Stimulated activated CD4-positive, alpha-beta T cell treated with anti-CD3 and anti-CD28 coated beads, Interleukin-12 subunit alpha, Interleukin-12 subunit beta, amount 100 ng/mL, for 24 hours (primary cell): ENCODE results near the gene PARVB.
"Not testable (repeated sequence)": the region's sequence is repeated elsewhere in the genome, so short reads cannot be mapped to it uniquely, and the experiment has no call there.

ENCODE experiments used
- DNase-seq, 2 experiments: peaks; one replicate each; pipeline ENCODE4 v3.0.0-alpha.2; 2020; ENCODE audit warnings: low read depth in 2 of 2

PARVB gene

GRCh38 chr22:44056649-44057048, 32.5 kb downstream of the PARVB start:
- not testable (repeated sequence) for DNase-seq

GRCh38 chr22:44057401-44057987, 33.4 kb downstream of the PARVB start:
- DNase-seq, result no peak

- DNase-seq, result no peak
These were observed 39.6 kb downstream of the PARVB start for GRCh38 chr22:44063462-44064371.

GRCh38 chr22:44067033-44067432, 42.9 kb downstream of the PARVB start:
- no peak for DNase-seq

- no peak for DNase-seq
These were observed 43.8 kb downstream of the PARVB start for GRCh38 chr22:44067901-44068300.

- no peak for DNase-seq
These were observed 44.5 kb downstream of the PARVB start for GRCh38 chr22:44068422-44069191.

DNA sequence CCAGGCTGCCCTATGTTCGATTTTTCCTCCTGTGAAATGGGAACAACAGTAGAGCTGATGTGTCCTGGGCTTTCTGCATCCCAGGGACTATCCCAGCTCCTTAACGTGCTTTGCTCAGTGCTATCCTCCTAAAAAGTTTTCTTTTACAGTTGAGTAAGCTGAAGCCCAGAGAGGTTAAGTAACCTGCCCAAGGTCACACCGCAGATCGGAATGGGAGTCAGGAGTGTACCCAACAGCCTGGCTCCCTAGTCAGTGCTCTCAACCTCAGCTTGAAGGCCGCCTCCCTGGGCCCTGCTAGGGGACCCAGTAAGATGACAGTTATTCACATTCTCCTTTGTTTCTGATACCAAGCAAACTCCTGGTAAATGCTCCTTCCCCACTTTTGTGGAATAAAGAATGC, 45.9 kb downstream of the PARVB start:
- DNase-seq, result no peak

DNA sequence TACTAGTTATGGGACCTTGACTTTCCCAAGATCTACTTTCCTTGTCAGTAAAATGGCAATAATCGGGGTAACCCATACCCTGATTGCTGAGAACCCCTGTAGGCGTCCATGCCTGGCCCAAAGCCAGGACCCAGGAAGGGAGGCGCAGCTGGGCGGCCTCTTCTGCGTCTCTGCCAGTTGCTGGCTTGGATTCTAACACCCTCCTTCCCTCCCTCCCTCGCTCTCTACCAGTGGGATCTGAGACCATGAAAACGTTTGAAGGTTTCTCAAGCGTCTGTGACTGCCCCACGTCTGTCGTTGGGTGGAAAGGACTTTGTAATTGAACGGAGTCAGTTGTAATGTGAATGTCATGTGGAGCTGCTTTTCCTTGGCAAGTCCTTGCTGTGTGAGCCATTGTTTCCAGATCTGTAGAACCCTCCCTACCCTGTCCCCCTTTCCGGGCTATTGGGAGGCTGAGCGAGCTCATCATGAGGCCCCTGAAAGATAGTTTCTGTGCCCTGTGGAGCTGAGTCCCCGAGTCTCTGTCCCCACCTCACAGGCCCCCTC, 47.8 kb downstream of the PARVB start:
- DNase-seq, result no peak

GRCh38 chr22:44074337-44074984, 50.4 kb downstream of the PARVB start:
- no peak for DNase-seq

- DNase-seq, result no peak
These were observed 50.9 kb downstream of the PARVB start for GRCh38 chr22:44075022-44075421.

GRCh38 chr22:44075670-44076069, 51.6 kb downstream of the PARVB start:
- DNase-seq, result no peak

GRCh38 chr22:44076825-44077224, 52.7 kb downstream of the PARVB start:
- no peak for DNase-seq

DNA sequence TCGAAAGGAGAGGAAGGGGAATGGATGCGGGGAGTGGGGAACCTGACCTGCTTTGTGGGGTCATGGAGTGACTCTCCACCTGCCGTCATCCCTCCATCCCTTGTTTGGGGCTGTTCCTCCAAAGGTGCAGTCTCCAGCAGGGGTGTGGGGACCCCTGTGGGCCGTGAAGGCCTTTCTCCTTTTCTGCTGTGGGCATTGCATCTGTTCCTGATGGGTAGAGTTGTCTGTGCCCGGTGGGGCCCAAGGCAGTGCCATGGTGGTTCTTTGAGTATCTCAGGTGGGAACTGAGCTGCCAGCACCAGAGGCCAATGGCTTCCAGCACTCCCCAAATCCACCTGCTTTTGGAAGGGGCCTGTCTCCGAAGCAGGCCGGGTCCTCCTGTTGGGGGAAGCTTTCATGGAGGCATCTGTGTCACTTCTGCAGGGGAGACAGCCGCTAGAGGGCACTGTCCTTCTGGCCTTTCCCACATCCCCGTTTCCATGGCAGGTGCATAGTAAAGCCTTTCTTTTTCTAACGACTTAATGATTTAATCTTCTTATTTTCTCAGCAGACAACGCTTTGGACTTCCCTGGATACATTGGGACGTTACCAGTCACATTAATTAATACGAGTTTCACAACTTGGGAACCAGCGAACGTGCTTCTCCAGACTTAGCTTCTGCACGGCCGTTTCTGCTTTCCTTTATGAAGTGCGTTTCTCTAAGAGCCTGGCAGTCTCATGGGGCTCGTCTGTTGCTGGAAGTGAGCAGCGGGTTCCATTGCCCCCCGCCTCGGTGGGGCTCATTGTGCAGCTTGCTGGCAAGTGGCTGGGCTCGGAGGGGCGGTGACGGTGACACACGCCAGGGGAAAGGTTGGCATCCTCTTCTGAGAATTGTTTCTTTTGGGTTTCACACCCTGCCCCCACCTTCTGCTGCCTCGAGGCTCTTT, 57.1 kb downstream of the PARVB start:
- peak; percentile 50 to 65 for DNase-seq

- no peak for DNase-seq
These were observed 58.7 kb downstream of the PARVB start for GRCh38 chr22:44082801-44083200.

DNA sequence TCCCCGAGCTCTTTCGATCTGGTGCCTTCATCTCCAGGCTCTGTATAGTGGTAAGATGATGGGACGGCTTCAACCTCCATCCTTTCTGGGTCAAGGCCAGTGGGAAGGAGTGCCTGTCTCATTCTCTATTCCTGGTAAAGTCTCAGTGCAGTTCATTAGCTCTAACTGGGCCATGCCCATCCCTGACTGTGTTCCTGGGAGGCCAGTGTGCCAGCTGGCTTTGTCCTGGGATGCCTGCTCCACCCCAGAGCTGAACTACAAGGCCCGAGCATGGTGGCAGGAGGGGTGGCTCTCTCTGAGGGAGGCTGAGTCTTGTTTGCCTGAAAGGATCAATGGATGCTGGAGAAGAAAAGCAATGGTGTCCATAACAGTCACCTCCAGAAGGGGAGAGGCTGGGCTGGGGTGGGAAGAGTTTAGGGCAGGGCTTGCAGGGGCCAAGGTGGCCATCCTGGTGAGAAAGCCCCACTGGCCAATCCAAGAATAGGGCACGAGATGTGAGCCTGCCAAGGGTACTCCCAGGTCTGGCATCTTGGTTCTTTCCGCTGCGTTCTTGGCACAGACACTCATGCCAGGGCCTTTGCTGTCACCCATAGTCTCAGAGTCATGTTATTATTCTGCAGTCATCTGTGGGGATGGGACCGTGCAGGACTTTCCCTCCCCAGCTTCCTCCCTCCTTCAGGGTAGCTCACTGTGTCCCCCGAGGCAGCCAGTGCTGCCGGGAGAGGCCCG, 60.1 kb downstream of the PARVB start:
- DNase-seq, result no peak

DNA sequence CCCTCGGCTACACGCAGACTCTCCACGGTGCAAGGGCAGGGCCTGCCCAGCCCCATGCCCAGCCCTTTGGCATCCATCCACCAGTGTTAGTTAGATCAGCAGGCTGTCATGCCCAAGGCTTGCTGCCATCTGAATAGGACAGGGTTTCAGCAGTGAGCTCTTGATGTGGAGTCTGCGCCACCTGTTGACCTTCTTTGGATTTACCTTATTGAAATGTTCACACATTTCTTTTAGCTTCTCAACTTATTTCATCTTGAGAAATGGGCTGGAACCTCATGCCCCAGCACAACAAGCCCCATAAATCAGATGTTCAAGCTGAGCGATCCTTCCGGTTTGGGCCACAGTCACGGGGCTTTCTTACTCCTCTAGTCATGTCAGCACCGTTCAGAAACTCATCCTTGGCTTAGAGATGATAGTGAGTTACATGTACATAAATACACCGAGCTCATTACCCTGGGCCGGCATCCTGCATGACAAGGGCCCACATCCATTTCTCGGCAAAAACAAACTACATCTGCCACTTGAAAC, 61.7 kb downstream of the PARVB start:
- no peak for DNase-seq

GRCh38 chr22:44086271-44087088, 62.4 kb downstream of the PARVB start:
- DNase-seq, result no peak

- no peak for DNase-seq
These were observed 63.0 kb downstream of the PARVB start for GRCh38 chr22:44087089-44087430.
